ENCODE measurements around the gene PHLDA3. TPM values are rescaled to one million over a fixed set of nuclear protein-coding genes. Genes with fewer than 3 reads are reported as not detected.
A peak's percentile ranks its signal among the peaks of the same experiment; 100 is the strongest.

Gene PHLDA3
- total RNA-seq, 4 donors from 2014 or later, result 14.4 to 80.2 (median 43.7) TPM

DNA sequence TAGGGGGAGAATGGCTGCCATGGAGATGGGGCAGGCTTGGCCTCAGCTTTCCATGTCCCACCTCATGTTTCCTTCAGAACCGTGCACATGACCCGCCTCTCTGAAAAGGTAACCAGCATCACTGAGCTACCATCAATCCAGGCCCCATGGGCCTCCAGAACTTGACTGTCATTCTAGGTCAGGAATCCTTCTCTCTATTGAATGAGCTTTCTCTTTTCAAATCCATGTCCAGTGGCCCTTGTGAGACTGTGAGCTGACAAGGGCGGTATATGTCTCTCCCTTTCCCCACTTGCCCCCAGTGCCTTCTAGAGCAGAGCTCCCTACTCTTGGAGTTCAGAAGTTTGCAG is 33.5 kb upstream of the PHLDA3 start:
- H3K9me3 ChIP-seq, result no peaks in the 10 kb centered on the region
- no peaks in the 10 kb centered on the region for H3K36me3 ChIP-seq
- intact Hi-C loops (cut with DNase I; ENCODE audit: low total_unique reads), result no loop called here
- H3K4me1 ChIP-seq, result peaks cover 10 to 18% of the 10 kb centered on the region in 2 donors
- TF ChIP-seq, protein P1, sequence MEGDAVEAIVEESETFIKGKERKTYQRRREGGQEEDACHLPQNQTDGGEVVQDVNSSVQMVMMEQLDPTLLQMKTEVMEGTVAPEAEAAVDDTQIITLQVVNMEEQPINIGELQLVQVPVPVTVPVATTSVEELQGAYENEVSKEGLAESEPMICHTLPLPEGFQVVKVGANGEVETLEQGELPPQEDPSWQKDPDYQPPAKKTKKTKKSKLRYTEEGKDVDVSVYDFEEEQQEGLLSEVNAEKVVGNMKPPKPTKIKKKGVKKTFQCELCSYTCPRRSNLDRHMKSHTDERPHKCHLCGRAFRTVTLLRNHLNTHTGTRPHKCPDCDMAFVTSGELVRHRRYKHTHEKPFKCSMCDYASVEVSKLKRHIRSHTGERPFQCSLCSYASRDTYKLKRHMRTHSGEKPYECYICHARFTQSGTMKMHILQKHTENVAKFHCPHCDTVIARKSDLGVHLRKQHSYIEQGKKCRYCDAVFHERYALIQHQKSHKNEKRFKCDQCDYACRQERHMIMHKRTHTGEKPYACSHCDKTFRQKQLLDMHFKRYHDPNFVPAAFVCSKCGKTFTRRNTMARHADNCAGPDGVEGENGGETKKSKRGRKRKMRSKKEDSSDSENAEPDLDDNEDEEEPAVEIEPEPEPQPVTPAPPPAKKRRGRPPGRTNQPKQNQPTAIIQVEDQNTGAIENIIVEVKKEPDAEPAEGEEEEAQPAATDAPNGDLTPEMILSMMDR (IDR thresholded peaks at IDR 0.05), result no peak
- no peak for TF ChIP-seq POLR2A (IDR thresholded peaks at IDR 0.05)
- peak overlapping the region; percentile 25 to 93 for H3K4me3 ChIP-seq
- H3K27ac ChIP-seq, result peak overlapping the region; percentile 97 to 99
- H3K27me3 ChIP-seq, result no peaks in the 10 kb centered on the region
- no peak for DNase-seq

DNA sequence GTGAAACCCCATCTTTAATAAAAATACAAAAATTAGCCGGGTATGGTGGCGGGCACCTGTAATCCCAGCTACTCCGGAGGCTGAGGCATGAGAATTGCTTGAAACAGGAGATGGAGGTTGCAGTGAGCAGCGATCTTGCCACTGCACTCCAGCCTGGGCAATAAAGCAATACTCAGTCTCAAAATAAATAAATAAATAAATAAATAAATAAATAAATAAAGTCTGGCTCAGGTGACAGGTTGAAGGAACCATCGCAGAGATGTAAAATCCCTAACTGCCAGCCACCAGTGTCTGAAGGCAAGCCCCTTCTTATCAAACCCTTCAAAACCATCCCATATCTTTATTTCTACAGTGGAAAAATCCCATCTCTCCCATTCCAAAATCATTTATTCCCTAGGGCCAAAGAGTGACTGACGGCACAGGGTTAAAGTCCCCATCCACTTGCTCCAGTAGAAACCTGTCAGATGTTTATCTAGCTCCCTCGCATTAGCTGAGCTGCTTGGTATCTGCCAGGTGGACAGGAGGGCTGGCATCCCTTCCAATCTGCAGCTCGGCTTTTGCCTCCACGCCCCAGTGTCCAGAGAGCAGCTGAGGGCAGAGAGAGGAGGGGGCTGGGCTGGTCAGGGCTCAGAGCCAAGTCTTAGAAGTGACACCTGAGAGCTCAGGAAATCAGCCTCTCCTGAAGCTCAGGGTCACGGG is 33.0 kb upstream of the PHLDA3 start:
- Histone ChIP-seq H3K4me1 (peaks cover 8 to 18% of the 10 kb centered on the region in 2 donors), H3K27me3 (no peaks in the 10 kb centered on the region), H3K4me3 (peak overlapping the region; percentile 25 to 93), H3K27ac (peak overlapping the region; percentile 97 to 99), H3K9me3 (no peaks in the 10 kb centered on the region), H3K36me3 (no peaks in the 10 kb centered on the region)
- intact Hi-C loops (cut with DNase I; ENCODE audit: low total_unique reads), result no loop called here
- DNase-seq, result peak; percentile 49 to 69
- TF ChIP-seq POLR2A (IDR thresholded peaks at IDR 0.05), result peak in 1 of 2 donors; percentile 8
- TF ChIP-seq, protein P1 (IDR thresholded peaks at IDR 0.05), result no peak

DNA sequence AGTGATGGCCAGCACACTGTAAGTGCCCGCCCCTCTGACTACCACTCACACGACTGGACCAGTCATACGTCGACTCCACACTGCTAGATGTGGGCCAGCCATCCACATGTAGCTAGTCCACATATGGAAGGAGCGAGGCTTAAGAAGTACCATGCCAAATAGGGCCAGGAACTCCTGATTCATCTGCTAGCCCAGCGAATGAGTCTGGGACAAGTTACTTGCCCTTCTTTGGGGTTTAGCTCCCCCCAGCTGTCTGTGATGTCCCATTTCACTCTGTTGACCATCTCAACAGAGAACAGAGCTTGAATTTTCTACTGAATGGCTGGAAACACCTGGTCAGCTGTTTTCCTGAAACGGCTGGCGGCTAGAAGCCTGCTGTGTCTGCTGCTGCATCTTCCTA is 32.2 kb upstream of the PHLDA3 start:
- peaks cover 15 to 18% of the 10 kb centered on the region in 2 donors for H3K4me1 ChIP-seq
- H3K4me3 ChIP-seq, result peak overlapping the region; percentile 25 to 93
- peak in 1 of 2 donors; percentile 78 for DNase-seq
- TF ChIP-seq POLR2A (IDR thresholded peaks at IDR 0.05), result no peak
- TF ChIP-seq, protein P1 (IDR thresholded peaks at IDR 0.05), result no peak
- no peaks in the 10 kb centered on the region for H3K9me3 ChIP-seq
- H3K27ac ChIP-seq, result peak overlapping the region; percentile 97 to 99
- no peaks in the 10 kb centered on the region for H3K27me3 ChIP-seq
- no peaks in the 10 kb centered on the region for H3K36me3 ChIP-seq
- intact Hi-C loops (cut with DNase I; ENCODE audit: low total_unique reads), result no loop called here

DNA sequence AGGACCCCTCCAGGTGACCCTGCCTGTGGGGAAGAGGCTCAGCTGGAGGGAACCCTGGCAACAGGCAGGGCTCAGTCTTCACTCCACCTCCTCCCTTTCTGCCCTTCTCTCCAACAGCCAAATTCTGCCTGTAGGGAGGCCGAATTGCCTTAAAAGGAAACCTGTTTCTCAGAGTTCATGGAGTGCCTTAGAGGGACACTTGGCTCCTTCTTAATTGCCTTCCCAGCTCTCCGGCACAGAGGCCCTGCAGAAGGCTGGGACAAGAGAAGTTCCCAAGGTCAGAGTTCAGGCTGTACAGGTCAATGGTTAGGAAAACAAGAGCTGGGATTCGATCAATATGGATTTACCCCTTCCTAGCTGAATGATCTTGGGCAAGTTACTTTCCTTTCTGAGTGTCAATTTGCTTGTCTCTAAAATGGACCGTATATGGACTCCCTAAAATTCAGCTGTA is 31.7 kb upstream of the PHLDA3 start:
- TF ChIP-seq, protein P1 (IDR thresholded peaks at IDR 0.05), result peak in 1 of 4 experiments; percentile 11
- peak; percentile 16 to 28 for TF ChIP-seq POLR2A (IDR thresholded peaks at IDR 0.05)
- peak; percentile 62 to 73 for DNase-seq
- Histone ChIP-seq H3K4me3 (peak overlapping the region; percentile 0 to 93), H3K9me3 (no peaks in the 10 kb centered on the region), H3K4me1 (peaks cover 15 to 20% of the 10 kb centered on the region in 2 donors), H3K27me3 (no peaks in the 10 kb centered on the region), H3K36me3 (no peaks in the 10 kb centered on the region), H3K27ac (peak overlapping the region; percentile 97 to 99)
- intact Hi-C loops (cut with DNase I; ENCODE audit: low total_unique reads), result no loop called here
